Caco-2 (cell line): ENCODE measurements around the gene ATOSB. TPM values are rescaled to one million over a fixed set of nuclear protein-coding genes. Genes with fewer than 3 reads are reported as not detected.

Source experiments
- BruUV-seq: library from RNA; stranded (reverse); fragments of 400-500 nt; replicated peaks from 2 replicates; lab custom pipeline; 2021; lab: Mats Ljungman, UMichigan
- CTCF ChIA-PET: fragments of 300-600 bp; sonication (Branson Sonifier 250); formaldehyde crosslinking; loops from one replicate; lab custom pipeline; 2022; ENCODE audit warnings: antibody characterized with exemption; lab: Charles Lee
- POLR2A ChIA-PET: fragments of 300-600 bp; sonication (Branson Sonifier 250); formaldehyde crosslinking; loops from one replicate; lab custom pipeline; 2022; ENCODE audit warnings: antibody characterized with exemption; lab: Charles Lee
- DNase-seq, 2 experiments: peaks; one replicate each; pipeline versions ENCODE4 v3.0.0 to v3.0.0-alpha.2; 2020 to 2022
- H3K27me3 ChIP-seq: replicated peaks from 2 replicates; pipeline ENCODE4 v1.6.0; 2011; ENCODE audit warnings: low read length; ENCODE audit not compliant: control insufficient read depth, insufficient read depth
- H3K36me3 ChIP-seq: 2 replicates; pipeline ENCODE4 v1.5.1; 2011; ENCODE audit warnings: low read length; ENCODE audit not compliant: control insufficient read depth, insufficient read depth
- H3K4me1 ChIP-seq: fragments of 250-450 bp; sonication (Bioruptor Pico); 2 replicates; pipeline ENCODE4 v1.5.1; 2020; ENCODE audit warnings: mild to moderate bottlenecking
- H3K4me3 ChIP-seq: 2 replicates; pipeline ENCODE4 v1.5.1; 2011; ENCODE audit warnings: low read depth, mild to moderate bottlenecking, control low read depth, low read length
- H3K9me3 ChIP-seq: fragments of 250-450 bp; sonication (Bioruptor Pico); 2 replicates; pipeline ENCODE4 v1.5.1; 2020; ENCODE audit warnings: mild to moderate bottlenecking, moderate library complexity
- H3K27ac Mint-ChIP-seq: one replicate; pipeline ENCODE4 v1.8.0; 2022; ENCODE audit warnings: mixed read lengths; ENCODE audit not compliant: unreplicated experiment
- H3K27me3 Mint-ChIP-seq: one replicate; pipeline ENCODE4 v1.8.0; 2022; ENCODE audit warnings: mixed read lengths; ENCODE audit not compliant: insufficient read depth, unreplicated experiment
- H3K36me3 Mint-ChIP-seq: one replicate; pipeline ENCODE4 v1.8.0; 2022; ENCODE audit warnings: mild to moderate bottlenecking, mixed read lengths; ENCODE audit not compliant: insufficient read depth, unreplicated experiment
- H3K4me1 Mint-ChIP-seq: one replicate; pipeline ENCODE4 v1.8.0; 2022; ENCODE audit warnings: low read depth, mixed read lengths; ENCODE audit not compliant: unreplicated experiment
- H3K4me3 Mint-ChIP-seq: one replicate; pipeline ENCODE4 v1.8.0; 2022; ENCODE audit warnings: mild to moderate bottlenecking, moderate library complexity, mixed read lengths; ENCODE audit not compliant: unreplicated experiment
- H3K9me3 Mint-ChIP-seq: one replicate; pipeline ENCODE4 v1.8.0; 2022; ENCODE audit warnings: mixed read lengths; ENCODE audit not compliant: unreplicated experiment
- intact Hi-C: fragments of 100-400 bp; cut with micrococcal nuclease; formaldehyde crosslinking; loops from one replicate; pipeline ENCODE4 v1.10.0; 2022; ENCODE audit not compliant: unreplicated experiment
- total RNA-seq: library from RNA; stranded (reverse); gene quantifications from 2 replicates; pipeline ENCODE4 v1.2.3, GENCODE V29; 2022
- TF ChIP-seq, protein P1 (sequence below), 2 experiments: fragments of 200-600 bp in 1 of 2; IDR thresholded peaks; 1 replicate in 1 of 2; 2 replicates in 1 of 2; pipeline versions ENCODE4 v1.5.1 to v1.8.0; 2011 to 2022; ENCODE audit warnings: antibody characterized with exemption in 1 of 2, control low read depth in 1 of 2, inconsistent platforms in 1 of 2, low read depth in 1 of 2, low read length in 1 of 2, mild to moderate bottlenecking in 1 of 2, moderate library complexity in 1 of 2; ENCODE audit not compliant: insufficient read depth in 1 of 2, severe bottlenecking in 1 of 2, unreplicated experiment in 1 of 2

Gene ATOSB
- total RNA-seq, 1 experiment from 2014 or later, result 5.8 TPM

DNA sequence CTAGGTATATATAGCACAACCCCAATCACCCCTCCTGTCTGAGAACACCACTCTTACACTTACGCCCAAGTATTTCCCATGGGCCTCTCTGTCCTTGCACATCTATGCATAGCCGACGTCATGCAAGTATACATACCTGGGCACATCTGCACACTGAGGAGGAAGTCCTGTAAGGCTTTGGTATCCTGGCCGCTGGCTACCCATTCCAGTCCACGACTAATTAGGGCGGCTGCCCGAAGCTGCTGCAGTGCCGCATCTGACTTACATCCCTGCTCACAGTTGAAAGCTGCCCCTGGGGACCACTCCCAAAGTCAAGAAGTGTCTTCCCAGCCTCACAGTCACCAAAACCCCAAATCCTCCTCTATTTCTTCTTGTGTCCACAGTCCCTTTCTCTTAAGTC lies 40.9 kb downstream of the ATOSB start:
- no TSS peak for BruUV-seq
- no peaks in the 10 kb centered on the region for H3K9me3 ChIP-seq
- Mint-ChIP-seq H3K27ac (no peak overlapping the region), H3K9me3 (no peaks in the 10 kb centered on the region), H3K4me3 (no peak overlapping the region), H3K36me3 (peaks cover 57% of the 10 kb centered on the region), H3K27me3 (no peaks in the 10 kb centered on the region), H3K4me1 (peaks cover 22% of the 10 kb centered on the region)
- intact Hi-C loops, result no loop called here
- no peak for DNase-seq
- ChIA-PET POLR2A (no interaction called here), CTCF (no interaction called here)
- H3K27me3 ChIP-seq, result no peaks in the 10 kb centered on the region
- H3K4me1 ChIP-seq, result peaks cover 22% of the 10 kb centered on the region
- TF ChIP-seq, protein P1, sequence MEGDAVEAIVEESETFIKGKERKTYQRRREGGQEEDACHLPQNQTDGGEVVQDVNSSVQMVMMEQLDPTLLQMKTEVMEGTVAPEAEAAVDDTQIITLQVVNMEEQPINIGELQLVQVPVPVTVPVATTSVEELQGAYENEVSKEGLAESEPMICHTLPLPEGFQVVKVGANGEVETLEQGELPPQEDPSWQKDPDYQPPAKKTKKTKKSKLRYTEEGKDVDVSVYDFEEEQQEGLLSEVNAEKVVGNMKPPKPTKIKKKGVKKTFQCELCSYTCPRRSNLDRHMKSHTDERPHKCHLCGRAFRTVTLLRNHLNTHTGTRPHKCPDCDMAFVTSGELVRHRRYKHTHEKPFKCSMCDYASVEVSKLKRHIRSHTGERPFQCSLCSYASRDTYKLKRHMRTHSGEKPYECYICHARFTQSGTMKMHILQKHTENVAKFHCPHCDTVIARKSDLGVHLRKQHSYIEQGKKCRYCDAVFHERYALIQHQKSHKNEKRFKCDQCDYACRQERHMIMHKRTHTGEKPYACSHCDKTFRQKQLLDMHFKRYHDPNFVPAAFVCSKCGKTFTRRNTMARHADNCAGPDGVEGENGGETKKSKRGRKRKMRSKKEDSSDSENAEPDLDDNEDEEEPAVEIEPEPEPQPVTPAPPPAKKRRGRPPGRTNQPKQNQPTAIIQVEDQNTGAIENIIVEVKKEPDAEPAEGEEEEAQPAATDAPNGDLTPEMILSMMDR (IDR thresholded peaks at IDR 0.05; ENCODE audit: insufficient read depth in 1 of 2, low read depth in 1 of 2, low read length in 1 of 2, severe bottlenecking in 1 of 2, unreplicated experiment in 1 of 2), result no peak
- H3K36me3 ChIP-seq, result peaks cover 2% of the 10 kb centered on the region; the same call in 1 of the 2 replicates
- no peak overlapping the region for H3K4me3 ChIP-seq

DNA sequence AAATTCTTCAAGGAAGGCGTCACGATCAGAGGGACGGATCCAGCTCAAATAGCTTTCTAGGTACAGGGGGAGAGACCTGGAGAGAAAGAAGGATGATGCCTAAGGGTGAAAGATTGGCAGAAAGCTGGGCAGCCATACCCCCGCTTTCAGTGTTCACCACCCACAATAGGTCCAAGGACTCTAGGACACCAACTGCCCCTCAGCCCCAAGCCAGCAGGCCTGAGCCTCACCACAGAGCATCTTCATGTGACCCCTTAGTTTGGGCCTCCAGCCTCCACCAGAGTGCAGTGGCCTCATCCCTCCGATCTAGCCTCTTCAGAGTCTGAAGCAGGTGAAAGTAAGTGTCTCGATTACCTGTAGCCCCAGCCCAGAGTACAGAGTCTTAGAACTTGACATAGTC lies 41.5 kb downstream of the ATOSB start:
- POLR2A ChIA-PET, result interaction anchor here (0.6 kb wide), 2 partner anchors 40 to 1026 kb away, joined by 3 read pairs; no protein-coding TSS in a partner anchor
- Mint-ChIP-seq H3K4me3 (no peak overlapping the region), H3K27me3 (no peaks in the 10 kb centered on the region), H3K4me1 (peaks cover 23% of the 10 kb centered on the region), H3K9me3 (no peaks in the 10 kb centered on the region), H3K36me3 (peaks cover 59% of the 10 kb centered on the region), H3K27ac (no peak overlapping the region)
- Histone ChIP-seq H3K4me1 (peaks cover 22% of the 10 kb centered on the region), H3K4me3 (no peak overlapping the region), H3K36me3 (peaks cover 2% of the 10 kb centered on the region; the same call in 1 of the 2 replicates), H3K27me3 (no peaks in the 10 kb centered on the region), H3K9me3 (no peaks in the 10 kb centered on the region)
- no TSS peak for BruUV-seq
- DNase-seq, result no peak
- TF ChIP-seq, protein P1 (IDR thresholded peaks at IDR 0.05; ENCODE audit: insufficient read depth in 1 of 2, low read depth in 1 of 2, low read length in 1 of 2, severe bottlenecking in 1 of 2, unreplicated experiment in 1 of 2), result no peak
- CTCF ChIA-PET, result no interaction called here
- intact Hi-C loops, result no loop called here

DNA sequence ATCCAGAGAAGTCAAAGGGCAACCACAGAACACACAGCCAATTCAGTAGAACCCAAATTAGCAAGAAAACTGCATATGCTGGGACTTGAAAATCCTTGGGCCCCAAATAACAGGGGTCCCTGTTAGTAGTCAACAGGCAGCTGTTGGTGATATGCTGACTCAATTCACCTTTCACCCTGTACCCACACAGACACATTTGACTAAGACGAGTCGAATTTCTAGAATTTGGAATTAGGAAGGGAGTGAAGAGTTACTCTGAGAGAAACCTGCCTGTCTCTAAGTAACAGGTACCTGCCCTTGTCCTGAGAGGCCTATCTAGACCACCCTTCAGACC lies 42.4 kb downstream of the ATOSB start:
- no peak for DNase-seq
- Mint-ChIP-seq H3K4me3 (peak overlapping the region; percentile 93), H3K36me3 (peaks cover 62% of the 10 kb centered on the region), H3K27ac (peak overlapping the region; percentile 97), H3K27me3 (no peaks in the 10 kb centered on the region), H3K9me3 (no peaks in the 10 kb centered on the region), H3K4me1 (peaks cover 21% of the 10 kb centered on the region)
- peaks cover 2% of the 10 kb centered on the region; the same call in 1 of the 2 replicates for H3K36me3 ChIP-seq
- ChIA-PET CTCF (no interaction called here), POLR2A (interaction anchor here (0.6 kb wide), 1 partner anchor 1025 kb away, joined by 3 read pairs; no protein-coding TSS in a partner anchor)
- no peaks in the 10 kb centered on the region for H3K27me3 ChIP-seq
- TF ChIP-seq, protein P1 (IDR thresholded peaks at IDR 0.05; ENCODE audit: insufficient read depth in 1 of 2, low read depth in 1 of 2, low read length in 1 of 2, severe bottlenecking in 1 of 2, unreplicated experiment in 1 of 2), result no peak
- intact Hi-C loops, result no loop called here
- BruUV-seq, result no TSS peak
- H3K4me3 ChIP-seq, result no peak overlapping the region
- H3K4me1 ChIP-seq, result peaks cover 17% of the 10 kb centered on the region
- no peaks in the 10 kb centered on the region for H3K9me3 ChIP-seq
